SK-N-SH (cell line): ENCODE results near the gene DDIAS. TPM values are rescaled to one million over a fixed set of nuclear protein-coding genes. Genes with fewer than 3 reads are reported as not detected.

Source experiments
- CTCF ChIA-PET: fragments of 300-600, 350-600 bp; formaldehyde crosslinking; extraction: SDS; loops from one replicate; lab custom pipeline; 2021; lab: Yijun Ruan, JAX
- POLR2A ChIA-PET: fragments of 350-600 bp; sonication (Branson Sonifier 250); formaldehyde crosslinking; extraction: SDS; loops from one replicate; lab custom pipeline; 2020; ENCODE audit warnings: antibody characterized with exemption, inconsistent platforms; lab: Yijun Ruan, JAX
- DNase-seq: peaks from one replicate; pipeline ENCODE4 v3.0.0; 2012
- H2AFZ ChIP-seq: fragments of 200-600 bp; sonication (generic); 2 replicates; pipeline ENCODE4 v1.8.1; 2016; ENCODE audit warnings: antibody characterized with exemption, mild to moderate bottlenecking, low read depth
- H3F3A ChIP-seq: fragments of 200-600 bp; sonication (generic); replicated peaks from 2 replicates; pipeline ENCODE3; 2016; ENCODE audit warnings: antibody characterized with exemption, mild to moderate bottlenecking; ENCODE audit not compliant: insufficient read depth
- H3K27ac ChIP-seq, 2 experiments: fragments of 200-500 bp in 1 of 2; fragments of 200-600 bp in 1 of 2; sonication (Bioruptor generic) in 1 of 2; sonication (generic), shearing (Covaris generic) in 1 of 2; 2 replicates each; pipeline versions ENCODE4 v1.5.1 to v1.6.1; 2014 to 2016; ENCODE audit warnings: low read depth in 2 of 2, inconsistent platforms in 1 of 2, low read length in 1 of 2, mild to moderate bottlenecking in 1 of 2, mixed read lengths in 1 of 2
- H3K27me3 ChIP-seq: fragments of 200-600 bp; sonication (generic), shearing (Covaris generic); 2 replicates; pipeline ENCODE4 v1.6.1; 2016; ENCODE audit warnings: mixed run types; ENCODE audit not compliant: insufficient read depth
- H3K36me3 ChIP-seq, 2 experiments: fragments of 200-500 bp in 1 of 2; fragments of 200-600 bp in 1 of 2; sonication (Bioruptor generic) in 1 of 2; sonication (generic) in 1 of 2; replicated peaks in 1 of 2; 2 replicates each; pipeline versions ENCODE3 to v1.5.1; 2014 to 2016; ENCODE audit warnings: low read length in 1 of 2, mild to moderate bottlenecking in 1 of 2; ENCODE audit not compliant: insufficient read depth in 2 of 2, control insufficient read depth in 1 of 2
- H3K4me1 ChIP-seq, 2 experiments: fragments of 200-500 bp in 1 of 2; fragments of 200-600 bp in 1 of 2; sonication (Bioruptor generic) in 1 of 2; sonication (generic), shearing (Covaris generic) in 1 of 2; 2 replicates each; pipeline versions ENCODE4 v1.5.1 to v1.6.1; 2014 to 2016; ENCODE audit warnings: low read depth in 1 of 2, low read length in 1 of 2, mixed run types in 1 of 2; ENCODE audit not compliant: insufficient read depth in 2 of 2, control insufficient read depth in 1 of 2
- H3K4me2 ChIP-seq: fragments of 200-600 bp; sonication (generic), shearing (Covaris generic); 2 replicates; pipeline ENCODE4 v1.6.1; 2017; ENCODE audit warnings: mixed run types
- H3K4me3 ChIP-seq, 2 experiments: fragments of 200-500 bp in 1 of 2; fragments of 200-600 bp in 1 of 2; sonication (Bioruptor generic) in 1 of 2; sonication (generic), shearing (Covaris generic) in 1 of 2; 2 replicates each; pipeline versions ENCODE4 v1.5.1 to v1.8.1; 2014 to 2016; ENCODE audit warnings: low read depth in 2 of 2, inconsistent platforms in 1 of 2, low read length in 1 of 2, mild to moderate bottlenecking in 1 of 2, mixed read lengths in 1 of 2, moderate library complexity in 1 of 2
- H3K79me2 ChIP-seq: fragments of 200-600 bp; sonication (generic); 2 replicates; pipeline ENCODE4 v1.8.1; 2017; ENCODE audit warnings: mild to moderate bottlenecking; ENCODE audit not compliant: insufficient read depth
- H3K9ac ChIP-seq: fragments of 200-600 bp; sonication (generic); 2 replicates; pipeline ENCODE4 v1.6.1; 2017; ENCODE audit warnings: mixed run types
- H3K9me2 ChIP-seq: fragments of 200-600 bp; sonication (generic); 2 replicates; pipeline ENCODE4 v1.6.1; 2017; ENCODE audit warnings: mixed run types
- H3K9me3 ChIP-seq: fragments of 200-600 bp; sonication (generic); 2 replicates; pipeline ENCODE4 v1.6.1; 2017; ENCODE audit warnings: mixed run types, mild to moderate bottlenecking, moderate library complexity
- H4K20me1 ChIP-seq: fragments of 200-600 bp; sonication (generic); 2 replicates; pipeline ENCODE4 v1.6.1; 2017; ENCODE audit warnings: mild to moderate bottlenecking, mixed run types; ENCODE audit not compliant: insufficient read depth
- CHD2 ChIP-seq: fragments of 150-350 bp; IDR thresholded peaks from 2 replicates; pipeline ENCODE4 v1.6.1; 2018; ENCODE audit warnings: low read length; ENCODE audit not compliant: partially characterized antibody
- EZH2phosphoT487 ChIP-seq: fragments of 200-600 bp; sonication (generic); IDR thresholded peaks from 2 replicates; pipeline ENCODE4 v1.6.1; 2017; ENCODE audit warnings: low read depth, mixed run types, mild to moderate bottlenecking, antibody characterized with exemption, moderate library complexity, borderline replicate concordance
- FOXJ3 ChIP-seq: sonication (generic); formaldehyde crosslinking; IDR thresholded peaks from 2 replicates; pipeline ENCODE4 v1.5.1; 2020; ENCODE audit warnings: mild to moderate bottlenecking, missing genetic modification reagents
- FOXM1 ChIP-seq: IDR thresholded peaks from 2 replicates; pipeline ENCODE4 v1.4.0; 2012; ENCODE audit warnings: low read depth, mild to moderate bottlenecking
- GABPA ChIP-seq: IDR thresholded peaks from 2 replicates; pipeline ENCODE4 v1.4.0; 2012; ENCODE audit warnings: low read depth, mild to moderate bottlenecking
- MEF2A ChIP-seq: IDR thresholded peaks from 2 replicates; pipeline ENCODE4 v1.4.0; 2012; ENCODE audit warnings: low read depth, borderline replicate concordance
- NFIC ChIP-seq: IDR thresholded peaks from 2 replicates; pipeline ENCODE4 v1.4.0; 2012; ENCODE audit warnings: borderline replicate concordance
- POLR2AphosphoS5 ChIP-seq: IDR thresholded peaks from 2 replicates; pipeline ENCODE4 v1.6.1; 2012; ENCODE audit warnings: low read depth, low read length
- RCOR1 ChIP-seq: fragments of 150-350 bp; IDR thresholded peaks from 2 replicates; pipeline ENCODE4 v1.6.1; 2017; ENCODE audit warnings: antibody characterized with exemption, low read length
- RFX5 ChIP-seq: IDR thresholded peaks from 2 replicates; pipeline ENCODE4 v1.6.1; 2012; ENCODE audit warnings: mild to moderate bottlenecking, improper control_type of control experiment, low read length
- SIN3A ChIP-seq: IDR thresholded peaks from 2 replicates; pipeline ENCODE4 v1.6.1; 2012; ENCODE audit warnings: low read depth, mild to moderate bottlenecking, low read length, moderate library complexity, borderline replicate concordance
- TAF1 ChIP-seq: IDR thresholded peaks from 2 replicates; pipeline ENCODE4 v1.6.1; 2012; ENCODE audit warnings: low read depth, mild to moderate bottlenecking, low read length, moderate library complexity, borderline replicate concordance
- TEAD4 ChIP-seq: IDR thresholded peaks from 2 replicates; pipeline ENCODE4 v1.4.0; 2012; ENCODE audit warnings: mild to moderate bottlenecking, borderline replicate concordance; ENCODE audit not compliant: insufficient read depth
- WGBS: methylation state at CpG from one replicate; pipeline ENCODE4 v1.1.6; 2017; ENCODE audit warnings: low lambda C conversion rate; 5-methylcytosine and 5-hydroxymethylcytosine counted together
- polyA plus RNA-seq, 3 experiments: library from polyadenylated mRNA; depleted of rRNA; stranded (reverse); fragments of >200 nt; gene quantifications; 2 replicates each; pipeline ENCODE4 v1.2.3, GENCODE V29; 2012
- TF ChIP-seq, protein P1 (sequence below): fragments of 150-350 bp; IDR thresholded peaks from 2 replicates; pipeline ENCODE4 v1.6.1; 2017; ENCODE audit warnings: antibody characterized with exemption, low read length, low read depth, borderline replicate concordance
- TF ChIP-seq, protein P2 (sequence below): IDR thresholded peaks from 2 replicates; pipeline ENCODE4 v1.4.0; 2012; ENCODE audit warnings: low read depth, borderline replicate concordance
- TF ChIP-seq, protein P3 (sequence below): IDR thresholded peaks from 2 replicates; pipeline ENCODE4 v1.4.0; 2012; ENCODE audit warnings: low read depth, borderline replicate concordance
- TF ChIP-seq, protein P4 (sequence below): IDR thresholded peaks from 2 replicates; pipeline ENCODE4 v1.4.0; 2012; ENCODE audit warnings: low read depth

DDIAS gene
- polyA plus RNA-seq, 1 of the 3 experiments (the other 2 are of a cell fraction), result 4.4 TPM

DNA sequence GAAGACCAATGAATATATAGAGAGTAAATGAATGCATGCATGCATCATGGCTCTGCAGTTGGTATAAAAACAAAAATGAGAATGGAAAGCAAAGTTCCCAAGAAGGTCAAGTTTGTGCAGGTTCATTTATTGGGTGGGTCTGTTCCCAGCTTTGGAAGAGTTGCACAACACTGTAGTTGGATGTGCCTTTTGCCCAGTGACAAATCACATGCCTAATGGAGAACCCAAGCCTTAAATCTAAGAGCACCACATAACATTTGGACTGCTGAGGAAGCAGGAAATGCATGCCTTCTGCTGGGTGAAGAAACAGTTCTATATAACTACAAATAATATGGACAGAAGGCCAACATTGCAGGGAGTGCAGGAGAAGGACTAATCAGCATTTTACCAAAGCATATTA is 31.9 kb upstream of the DDIAS start:
- no peaks in the 10 kb centered on the region for H4K20me1 ChIP-seq
- no peaks in the 10 kb centered on the region for H3K36me3 ChIP-seq
- no peaks in the 10 kb centered on the region for H3F3A ChIP-seq
- no peak overlapping the region for H3K27ac ChIP-seq
- no peak overlapping the region for H2AFZ ChIP-seq
- H3K27me3 ChIP-seq, result no peaks in the 10 kb centered on the region
- H3K4me1 ChIP-seq, result 0 out of 4 replicates have a peak, but pooled peaks cover 0 to 8% of the 10 kb centered on the region in 2 experiments
- H3K9ac ChIP-seq, result no peak overlapping the region
- no peak overlapping the region for H3K4me3 ChIP-seq
- no peaks in the 10 kb centered on the region for H3K9me3 ChIP-seq
- TF ChIP-seq, protein P1, sequence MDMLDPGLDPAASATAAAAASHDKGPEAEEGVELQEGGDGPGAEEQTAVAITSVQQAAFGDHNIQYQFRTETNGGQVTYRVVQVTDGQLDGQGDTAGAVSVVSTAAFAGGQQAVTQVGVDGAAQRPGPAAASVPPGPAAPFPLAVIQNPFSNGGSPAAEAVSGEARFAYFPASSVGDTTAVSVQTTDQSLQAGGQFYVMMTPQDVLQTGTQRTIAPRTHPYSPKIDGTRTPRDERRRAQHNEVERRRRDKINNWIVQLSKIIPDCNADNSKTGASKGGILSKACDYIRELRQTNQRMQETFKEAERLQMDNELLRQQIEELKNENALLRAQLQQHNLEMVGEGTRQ, result no peak
- TF ChIP-seq TAF1 (no peak), POLR2AphosphoS5 (no peak), SIN3A (no peak), CHD2 (no peak), NFIC (no peak), MEF2A (no peak)
- TF ChIP-seq, protein P2, sequence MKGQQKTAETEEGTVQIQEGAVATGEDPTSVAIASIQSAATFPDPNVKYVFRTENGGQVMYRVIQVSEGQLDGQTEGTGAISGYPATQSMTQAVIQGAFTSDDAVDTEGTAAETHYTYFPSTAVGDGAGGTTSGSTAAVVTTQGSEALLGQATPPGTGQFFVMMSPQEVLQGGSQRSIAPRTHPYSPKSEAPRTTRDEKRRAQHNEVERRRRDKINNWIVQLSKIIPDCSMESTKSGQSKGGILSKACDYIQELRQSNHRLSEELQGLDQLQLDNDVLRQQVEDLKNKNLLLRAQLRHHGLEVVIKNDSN, result no peak
- H3K79me2 ChIP-seq, result no peaks in the 10 kb centered on the region
- ChIA-PET CTCF (interaction anchor here (1.3 to 5.7 kb wide), 4 partner anchors 16 to 380 kb away, joined by 3 to 86 read pairs (median 11); no protein-coding TSS in a partner anchor), POLR2A (no interaction called here)
- no peaks in the 10 kb centered on the region for H3K9me2 ChIP-seq
- no peak for DNase-seq
- H3K4me2 ChIP-seq, result no peak overlapping the region

DNA sequence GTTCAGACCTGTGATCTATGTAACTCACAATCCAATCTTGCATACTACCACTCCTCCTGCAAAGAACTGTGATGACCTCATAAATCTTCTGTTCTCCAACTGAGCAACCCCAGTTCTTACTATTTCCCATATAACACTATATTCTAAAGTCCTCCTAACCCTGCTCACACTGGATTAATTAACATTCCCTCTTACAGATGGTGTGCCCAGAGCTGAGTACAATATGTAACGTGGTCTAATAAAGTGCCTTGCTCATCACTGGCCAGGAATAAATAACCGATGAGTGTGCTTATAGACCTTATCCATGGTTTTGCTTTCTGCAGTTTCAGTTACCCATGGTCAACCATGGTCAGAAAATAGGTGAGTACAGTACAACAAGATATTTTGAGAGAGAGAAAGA is 29.9 kb upstream of the DDIAS start:
- Histone ChIP-seq H4K20me1 (no peaks in the 10 kb centered on the region), H3K79me2 (no peaks in the 10 kb centered on the region), H3K9ac (no peak overlapping the region), H3K9me2 (no peaks in the 10 kb centered on the region), H3K4me3 (no peak overlapping the region), H2AFZ (no peak overlapping the region), H3K9me3 (no peaks in the 10 kb centered on the region), H3K27me3 (no peaks in the 10 kb centered on the region), H3K36me3 (no peaks in the 10 kb centered on the region), H3K4me2 (no peak overlapping the region), H3K27ac (no peak overlapping the region), H3K4me1 (0 out of 4 replicates have a peak, but pooled peaks cover 0 to 4% of the 10 kb centered on the region in 2 experiments), H3F3A (no peaks in the 10 kb centered on the region)
- CTCF ChIA-PET, result interaction anchor here (1.3 to 1.6 kb wide), 3 partner anchors 9 to 944 kb away, joined by 3 to 4 read pairs (median 4); no protein-coding TSS in a partner anchor
- POLR2A ChIA-PET, result no interaction called here
- DNase-seq, result no peak
- no peak for TF ChIP-seq RFX5
- TF ChIP-seq FOXM1, result no peak
- TF ChIP-seq, protein P2, result no peak
- no peak for TF ChIP-seq GABPA
- TF ChIP-seq, protein P3, sequence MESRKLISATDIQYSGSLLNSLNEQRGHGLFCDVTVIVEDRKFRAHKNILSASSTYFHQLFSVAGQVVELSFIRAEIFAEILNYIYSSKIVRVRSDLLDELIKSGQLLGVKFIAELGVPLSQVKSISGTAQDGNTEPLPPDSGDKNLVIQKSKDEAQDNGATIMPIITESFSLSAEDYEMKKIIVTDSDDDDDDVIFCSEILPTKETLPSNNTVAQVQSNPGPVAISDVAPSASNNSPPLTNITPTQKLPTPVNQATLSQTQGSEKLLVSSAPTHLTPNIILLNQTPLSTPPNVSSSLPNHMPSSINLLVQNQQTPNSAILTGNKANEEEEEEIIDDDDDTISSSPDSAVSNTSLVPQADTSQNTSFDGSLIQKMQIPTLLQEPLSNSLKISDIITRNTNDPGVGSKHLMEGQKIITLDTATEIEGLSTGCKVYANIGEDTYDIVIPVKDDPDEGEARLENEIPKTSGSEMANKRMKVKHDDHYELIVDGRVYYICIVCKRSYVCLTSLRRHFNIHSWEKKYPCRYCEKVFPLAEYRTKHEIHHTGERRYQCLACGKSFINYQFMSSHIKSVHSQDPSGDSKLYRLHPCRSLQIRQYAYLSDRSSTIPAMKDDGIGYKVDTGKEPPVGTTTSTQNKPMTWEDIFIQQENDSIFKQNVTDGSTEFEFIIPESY, result no peak
- no peak for TF ChIP-seq FOXJ3 (CRISPR knock-in tag)
- no peak for TF ChIP-seq MEF2A
- no peak for TF ChIP-seq SIN3A
- TF ChIP-seq RCOR1, result no peak
- no peak for TF ChIP-seq TAF1
- no peak for TF ChIP-seq TEAD4
- TF ChIP-seq CHD2, result no peak
- no peak for TF ChIP-seq EZH2phosphoT487
- TF ChIP-seq, protein P4, sequence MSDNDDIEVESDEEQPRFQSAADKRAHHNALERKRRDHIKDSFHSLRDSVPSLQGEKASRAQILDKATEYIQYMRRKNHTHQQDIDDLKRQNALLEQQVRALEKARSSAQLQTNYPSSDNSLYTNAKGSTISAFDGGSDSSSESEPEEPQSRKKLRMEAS, result no peak
- WGBS, result 97% methylated on average over 2 of the region's 2 CpGs
